Islet of Langerhans (tissue), 1 donor: ENCODE results near the gene RGS1.
"Not testable (repeated sequence)": the region's sequence is repeated elsewhere in the genome, so short reads cannot be mapped to it uniquely, and the experiment has no call there.

ENCODE experiments used
- FAIRE-seq: peaks from one replicate; lab custom pipeline; 2011; peaks lifted over from hg19 to GRCh38; lab: Jason Lieb, UNC

The RGS1 gene, protein sequence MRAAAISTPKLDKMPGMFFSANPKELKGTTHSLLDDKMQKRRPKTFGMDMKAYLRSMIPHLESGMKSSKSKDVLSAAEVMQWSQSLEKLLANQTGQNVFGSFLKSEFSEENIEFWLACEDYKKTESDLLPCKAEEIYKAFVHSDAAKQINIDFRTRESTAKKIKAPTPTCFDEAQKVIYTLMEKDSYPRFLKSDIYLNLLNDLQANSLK

GRCh38 chr1:192575499-192576189 is at the start of gene RGS1:
TSS of gene RGS1 (plus strand) at chr1:192575773. CDS start at chr1:192575793, 20 bp downstream.
- FAIRE-seq, result no peak

DNA sequence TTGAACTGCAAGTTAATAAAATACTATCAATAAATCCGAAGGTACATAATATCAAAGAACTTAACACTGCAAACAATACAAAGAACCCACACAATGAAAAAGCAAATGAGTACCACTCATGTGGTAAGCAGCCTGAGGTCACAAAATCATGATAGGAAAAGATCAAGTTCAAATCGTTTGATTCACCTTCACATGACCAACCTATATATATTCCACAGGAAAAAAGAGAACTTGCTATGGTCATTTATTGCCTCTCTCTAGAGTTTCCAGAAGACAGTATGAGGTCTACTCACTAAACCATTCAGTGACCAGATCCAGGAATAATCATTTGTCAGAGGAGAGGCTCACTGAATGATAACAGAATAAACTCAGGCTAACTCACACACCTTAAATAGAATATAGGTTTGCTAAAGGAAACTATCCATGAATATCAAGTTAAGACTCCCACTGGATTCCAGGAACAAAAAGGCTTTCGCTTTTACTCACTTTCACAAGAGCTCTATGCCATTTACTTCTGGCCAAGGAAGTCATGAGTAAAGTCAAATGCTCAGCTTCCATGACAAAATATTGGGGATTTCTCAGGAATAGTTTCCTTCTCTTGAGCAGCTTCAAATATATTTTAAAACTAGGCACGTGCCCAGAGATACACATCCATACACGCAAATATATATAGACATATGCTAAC is 48.3 kb upstream of the RGS1 start:
- no peak for FAIRE-seq

GRCh38 chr1:192527950-192528349 is 47.6 kb upstream of the RGS1 start:
- FAIRE-seq, result no peak

DNA sequence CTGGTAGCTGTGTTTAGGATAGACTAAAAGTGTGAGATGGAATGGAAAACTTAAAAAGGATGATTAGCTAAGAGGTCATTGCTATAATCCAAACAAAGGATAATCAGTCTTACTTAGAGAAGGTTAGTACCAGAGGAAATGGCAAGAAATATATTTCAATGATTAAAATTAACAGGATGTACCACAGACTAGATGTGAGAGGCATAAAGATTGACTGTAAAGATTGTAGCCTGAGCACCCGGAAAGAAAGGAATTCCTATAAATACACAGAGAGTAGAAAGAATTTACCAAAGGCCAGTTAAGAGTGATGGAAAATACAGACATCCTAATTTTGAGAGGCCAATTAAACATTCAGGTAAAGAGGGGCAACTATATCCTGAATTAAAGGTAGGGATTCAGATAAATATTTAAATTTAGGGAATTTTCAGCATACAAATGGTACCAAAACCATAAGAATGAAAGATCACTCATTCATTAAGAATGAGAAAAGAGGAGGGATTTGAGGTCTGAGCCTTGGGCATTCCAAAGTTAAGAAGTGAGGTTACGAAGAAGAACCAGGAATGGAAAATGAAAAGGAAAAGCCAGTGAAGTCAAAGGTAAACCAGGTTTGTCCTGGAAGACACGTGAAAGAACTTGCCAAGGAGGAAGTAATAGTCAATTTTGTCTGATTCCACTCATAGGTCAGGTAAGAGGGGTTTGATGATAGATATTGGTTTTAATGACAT is 46.4 kb upstream of the RGS1 start:
- no peak for FAIRE-seq

- FAIRE-seq, result no peak
These were observed 45.8 kb upstream of the RGS1 start for GRCh38 chr1:192529811-192530210.

GRCh38 chr1:192530254-192530653 is 45.3 kb upstream of the RGS1 start:
- FAIRE-seq, result no peak

- not testable (repeated sequence) for FAIRE-seq
These were observed 44.4 kb upstream of the RGS1 start for GRCh38 chr1:192531037-192531703.

GRCh38 chr1:192534666-192535065 is 40.9 kb upstream of the RGS1 start:
- FAIRE-seq, result no peak

- no peak for FAIRE-seq
These were observed 39.5 kb upstream of the RGS1 start for GRCh38 chr1:192535916-192536664.

DNA sequence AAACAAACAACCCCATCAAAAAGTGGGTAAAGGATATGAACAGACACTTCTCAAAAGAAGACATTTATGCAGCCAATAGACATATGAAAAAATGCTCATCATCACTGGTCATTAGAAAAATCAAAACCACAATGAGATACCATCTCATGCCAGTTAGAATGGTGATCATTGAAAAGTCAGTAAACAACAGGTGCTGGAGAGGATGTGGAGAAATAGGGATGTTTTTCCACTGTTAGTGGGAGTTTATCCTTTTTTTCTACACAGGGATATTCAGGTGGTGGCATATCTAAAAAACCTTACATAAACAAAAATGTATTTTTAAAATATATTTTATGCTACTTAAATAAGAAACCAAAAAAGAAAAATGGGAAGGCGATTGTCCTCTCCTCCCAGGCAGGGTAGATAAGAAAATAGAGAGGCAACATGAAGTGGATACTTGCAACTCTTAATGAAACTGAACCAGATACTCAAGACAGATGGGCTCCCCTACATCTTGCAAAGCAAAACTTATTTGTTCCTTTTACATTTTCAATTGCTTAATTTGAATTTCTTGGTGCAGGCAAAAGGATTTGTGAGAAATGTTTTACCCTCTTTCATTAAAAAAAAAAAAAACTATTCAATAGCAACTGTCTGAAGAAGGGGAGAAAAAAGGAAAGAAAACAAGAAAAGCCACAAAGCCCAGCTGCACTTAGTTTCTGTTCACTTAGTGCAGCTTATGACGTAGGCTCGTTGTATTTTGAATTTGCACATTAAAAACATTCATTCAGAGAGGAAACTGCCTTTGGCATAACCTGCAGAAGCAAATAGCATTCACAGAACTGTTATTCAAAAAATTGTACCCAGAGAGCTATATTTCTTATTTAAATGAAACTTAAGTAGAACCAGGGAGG is 36.9 kb upstream of the RGS1 start:
- FAIRE-seq, result no peak

DNA sequence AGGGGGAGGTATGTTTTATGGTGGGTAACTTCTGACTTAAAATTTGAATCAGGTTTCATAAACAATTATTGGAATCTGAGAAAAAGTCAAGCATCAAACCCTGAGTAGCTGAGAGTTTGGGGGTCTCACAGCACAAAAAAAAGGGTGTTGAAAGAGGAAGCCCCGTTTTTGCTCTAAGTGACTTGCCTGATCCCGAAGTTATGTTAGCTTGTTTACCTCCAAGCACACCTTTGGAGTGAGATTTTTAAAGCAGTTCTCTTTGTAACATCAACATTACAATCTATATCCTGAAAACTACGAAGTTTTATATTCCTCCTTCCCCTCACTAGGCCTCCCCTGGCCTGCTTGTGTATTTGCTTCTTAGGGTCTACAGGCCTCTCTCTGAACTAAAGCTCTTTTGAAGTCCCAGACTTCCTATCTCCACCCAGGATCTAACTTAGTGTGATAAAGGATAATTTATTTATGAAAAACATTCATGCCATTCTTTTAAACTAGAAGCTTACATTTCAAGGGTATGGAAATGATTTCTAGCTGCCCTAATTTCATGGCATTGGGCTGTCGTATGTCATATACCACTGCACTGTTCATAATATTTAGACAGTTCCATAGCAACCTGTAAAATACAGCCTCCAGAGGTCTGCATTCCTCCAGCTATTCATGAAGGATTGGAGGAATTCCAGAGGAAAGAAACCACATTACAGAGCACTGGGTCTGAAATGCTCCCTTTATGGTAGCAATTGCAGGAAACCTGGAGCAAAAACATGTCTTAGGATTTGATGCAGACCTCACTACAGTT is 36.1 kb upstream of the RGS1 start:
- FAIRE-seq, result no peak

DNA sequence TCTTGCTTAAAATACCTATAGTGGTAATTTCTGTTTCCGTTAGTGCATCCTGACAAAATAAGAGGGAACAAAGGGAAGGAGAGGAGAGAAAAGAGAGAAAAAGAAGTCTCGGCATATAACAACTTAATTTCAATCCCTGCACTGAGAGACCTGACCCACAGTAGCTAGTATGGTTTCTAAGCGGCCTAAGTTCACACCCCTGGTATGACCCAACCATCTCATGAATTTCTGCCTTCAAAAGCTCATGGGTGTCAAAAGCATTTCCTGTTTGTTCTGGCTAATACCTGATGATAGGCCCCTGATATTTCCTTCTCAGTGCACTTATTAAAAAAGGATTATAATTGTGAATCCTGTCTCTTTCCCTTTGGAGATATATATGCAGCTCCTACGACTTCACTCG is 32.1 kb upstream of the RGS1 start:
- no peak for FAIRE-seq

DNA sequence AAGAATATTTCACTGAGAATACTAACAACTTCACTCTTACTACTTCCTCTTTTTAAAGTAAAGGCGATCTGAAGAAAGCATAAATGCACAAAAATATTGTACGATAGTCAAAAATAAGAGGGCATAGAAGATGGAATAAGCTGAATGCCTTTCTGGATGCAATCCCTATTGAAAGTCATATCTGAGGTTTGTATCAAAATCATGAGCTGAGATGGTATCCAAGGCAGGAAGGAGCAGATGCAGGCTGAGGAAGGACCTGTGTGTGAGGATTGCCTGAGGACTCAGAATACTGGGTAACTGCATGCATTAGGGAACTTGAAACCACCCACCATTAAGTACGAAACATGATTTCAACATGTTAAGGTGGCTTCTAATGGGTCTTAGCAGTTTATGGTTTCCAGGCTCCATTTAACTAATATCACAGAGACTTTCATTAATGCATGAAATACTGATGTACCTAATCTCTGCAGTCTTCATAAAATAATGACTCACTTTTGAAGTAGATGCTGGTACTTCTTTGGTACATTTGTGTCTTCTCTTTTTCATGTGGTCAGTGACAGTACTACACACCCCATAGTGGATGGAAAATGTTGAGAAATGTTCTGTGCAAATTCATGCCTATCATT is 29.6 kb upstream of the RGS1 start:
- FAIRE-seq, result no peak

DNA sequence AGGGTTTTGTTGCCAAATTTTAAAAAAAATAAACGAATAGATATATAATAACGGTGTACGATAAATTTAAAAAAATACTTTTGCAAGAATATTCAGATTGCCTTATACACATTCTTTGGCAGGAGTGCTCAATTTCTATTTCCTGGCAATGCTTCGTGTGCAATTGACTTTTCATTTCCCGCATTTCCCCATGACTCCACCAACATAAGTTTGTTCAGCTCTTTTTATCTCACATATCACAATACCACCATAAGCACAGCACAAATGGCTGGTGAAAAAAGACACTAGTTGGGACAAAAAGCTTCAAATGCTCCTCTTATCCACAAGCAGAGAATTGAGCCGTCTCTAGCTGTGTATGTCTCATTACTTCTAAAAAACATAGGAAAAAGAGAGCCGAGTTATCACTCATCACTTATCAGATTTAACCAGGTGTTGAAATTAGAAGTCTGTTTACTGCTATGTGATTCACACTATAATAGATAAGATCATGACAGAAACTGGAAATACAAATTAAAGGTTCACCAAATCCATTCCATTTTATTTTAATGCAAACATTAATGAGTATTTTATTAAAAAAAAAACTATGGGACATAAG is 28.9 kb upstream of the RGS1 start:
- no peak for FAIRE-seq

- FAIRE-seq, result no peak
These were observed 28.1 kb upstream of the RGS1 start for GRCh38 chr1:192547501-192547900.

- no peak for FAIRE-seq
These were observed 25.6 kb upstream of the RGS1 start for GRCh38 chr1:192549937-192550336.

- FAIRE-seq, result no peak
These were observed 24.5 kb upstream of the RGS1 start for GRCh38 chr1:192550922-192551534.

DNA sequence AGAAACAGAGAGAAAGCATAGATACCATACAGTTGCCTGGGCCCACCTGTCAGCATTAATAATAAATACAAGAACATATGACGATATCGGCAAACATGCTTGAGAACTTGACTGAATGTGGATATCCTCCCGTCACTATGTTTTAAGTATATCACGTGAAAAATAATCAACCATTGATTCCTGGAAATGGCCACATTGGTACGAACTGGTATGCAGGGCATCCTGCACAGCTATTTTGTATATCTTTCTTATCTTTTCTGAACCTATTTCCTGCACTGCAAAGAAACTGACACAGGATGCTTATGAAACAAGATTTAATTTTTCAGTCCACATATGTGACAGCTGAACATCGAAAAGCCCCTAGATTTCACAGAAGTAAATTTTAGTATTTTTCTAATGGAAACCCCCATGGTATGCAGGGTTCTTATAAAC is 22.8 kb upstream of the RGS1 start:
- no peak for FAIRE-seq
